H1 (cell line): ENCODE data around the gene PPM1M. TPM values are rescaled to one million over a fixed set of nuclear protein-coding genes. Genes with fewer than 3 reads are reported as not detected.

ENCODE experiments used
- CTCF ChIA-PET: fragments of 300-600 bp; sonication (Branson Sonifier 250); formaldehyde crosslinking; loops from one replicate; lab custom pipeline; 2021; ENCODE audit not compliant: partially characterized antibody; lab: Charles Lee
- POLR2A ChIA-PET: fragments of 300-600 bp; sonication (Branson Sonifier 250); formaldehyde crosslinking; loops from one replicate; lab custom pipeline; 2021; ENCODE audit warnings: inconsistent platforms; ENCODE audit not compliant: partially characterized antibody; lab: Charles Lee
- DNase-seq, 2 experiments: peaks; one replicate each; pipeline versions ENCODE4 v3.0.0 to v3.0.0-alpha.2; 2010 to 2022; ENCODE audit warnings: low spot score in 2 of 2, low read depth in 1 of 2, mixed read lengths in 1 of 2
- FAIRE-seq: peaks from 2 replicates; lab custom pipeline; 2011; peaks lifted over from hg19 to GRCh38; lab: Jason Lieb, UNC
- H2AFZ ChIP-seq: 2 replicates; pipeline ENCODE4 v1.8.1; 2012; ENCODE audit warnings: low read length, inconsistent platforms
- H2AK5ac ChIP-seq: 2 replicates; pipeline ENCODE4 v1.6.1; 2013; ENCODE audit warnings: low read depth, low read length
- H2BK120ac ChIP-seq: replicated peaks from 2 replicates; pipeline ENCODE3; 2013; ENCODE audit warnings: low read depth, low read length, inconsistent platforms
- H2BK12ac ChIP-seq: 2 replicates; pipeline ENCODE4 v1.6.1; 2013; ENCODE audit warnings: low read depth, low read length
- H2BK15ac ChIP-seq: 2 replicates; pipeline ENCODE4 v1.6.1; 2013; ENCODE audit warnings: low read length
- H2BK20ac ChIP-seq: 2 replicates; pipeline ENCODE4 v1.6.1; 2013; ENCODE audit warnings: low read length
- H2BK5ac ChIP-seq: 2 replicates; pipeline ENCODE4 v1.6.1; 2013; ENCODE audit warnings: low read depth, low read length
- H3K14ac ChIP-seq: 2 replicates; pipeline ENCODE4 v1.6.1; 2013; ENCODE audit warnings: inconsistent platforms; ENCODE audit not compliant: insufficient read length
- H3K18ac ChIP-seq: 2 replicates; pipeline ENCODE4 v1.6.1; 2013; ENCODE audit warnings: low read length; ENCODE audit errors: extremely low read depth
- H3K23ac ChIP-seq: 2 replicates; pipeline ENCODE4 v1.6.1; 2013; ENCODE audit warnings: inconsistent platforms; ENCODE audit not compliant: insufficient read length
- H3K23me2 ChIP-seq: 2 replicates; pipeline ENCODE4 v1.6.1; 2013; ENCODE audit warnings: low read depth, low read length
- H3K27ac ChIP-seq: 2 replicates; pipeline ENCODE4 v1.6.1; 2011; ENCODE audit warnings: low read depth, low read length, inconsistent platforms
- H3K27me3 ChIP-seq, 4 experiments: replicated peaks in 1 of 4; 1 replicate in 1 of 4; 2 replicates in 3 of 4; pipeline versions ENCODE4 v1.6.1 to v1.8.1; 2011 to 2013; ENCODE audit warnings: low read length in 3 of 4, mild to moderate bottlenecking in 3 of 4, inconsistent platforms in 2 of 4, mixed read lengths in 2 of 4, moderate library complexity in 1 of 4; ENCODE audit not compliant: control insufficient read depth in 3 of 4, insufficient read depth in 3 of 4; ENCODE audit errors: extremely low read depth in 1 of 4
- H3K36me3 ChIP-seq, 4 experiments: 2 replicates each; pipeline versions ENCODE4 v1.6.1 to v1.8.1; 2011 to 2013; ENCODE audit warnings: mild to moderate bottlenecking in 4 of 4, low read length in 3 of 4, moderate library complexity in 2 of 4, control low read depth in 1 of 4, inconsistent platforms in 1 of 4; ENCODE audit not compliant: insufficient read depth in 4 of 4, control insufficient read depth in 2 of 4
- H3K4ac ChIP-seq: replicated peaks from 2 replicates; pipeline ENCODE3; 2013; ENCODE audit warnings: low read length, low read depth, mixed read lengths, inconsistent platforms; ENCODE audit not compliant: insufficient read length
- H3K4me1 ChIP-seq, 4 experiments: replicated peaks in 1 of 4; 1 replicate in 1 of 4; 2 replicates in 3 of 4; pipeline versions ENCODE4 v1.6.1 to v1.8.1; 2011 to 2013; ENCODE audit warnings: low read length in 3 of 4, inconsistent platforms in 2 of 4, mixed read lengths in 1 of 4; ENCODE audit not compliant: insufficient read depth in 4 of 4, control insufficient read depth in 3 of 4
- H3K4me2 ChIP-seq, 2 experiments: 2 replicates each; pipeline versions ENCODE4 v1.6.1 to v1.8.1; 2011 to 2013; ENCODE audit warnings: low read depth in 2 of 2, low read length in 2 of 2, control low read depth in 1 of 2, inconsistent platforms in 1 of 2, mild to moderate bottlenecking in 1 of 2; ENCODE audit not compliant: insufficient read depth in 1 of 2
- H3K4me3 ChIP-seq, 4 experiments: fragments of 200-600, 300-600 bp in 1 of 4; sonication (generic), shearing (Covaris generic), sonication (Bioruptor Twin) in 1 of 4; 2 replicates each; pipeline versions ENCODE4 v1.5.1 to v1.8.1; 2011 to 2016; ENCODE audit warnings: low read length in 4 of 4, low read depth in 3 of 4, control low read depth in 2 of 4, inconsistent platforms in 2 of 4, mild to moderate bottlenecking in 2 of 4, mixed read lengths in 1 of 4, moderate library complexity in 1 of 4; ENCODE audit not compliant: insufficient read depth in 2 of 4; ENCODE audit errors: extremely low read depth in 1 of 4
- H3K56ac ChIP-seq: replicated peaks from 2 replicates; pipeline ENCODE3; 2013; ENCODE audit warnings: low read depth, mild to moderate bottlenecking, mixed read lengths, low read length, inconsistent platforms; ENCODE audit not compliant: insufficient read length
- H3K79me1 ChIP-seq: 2 replicates; pipeline ENCODE4 v1.6.1; 2013; ENCODE audit warnings: low read depth, low read length, control low read depth
- H3K79me2 ChIP-seq, 2 experiments: 2 replicates each; pipeline versions ENCODE4 v1.6.1 to v1.8.1; 2012 to 2013; ENCODE audit warnings: low read length in 2 of 2, mild to moderate bottlenecking in 2 of 2, inconsistent platforms in 1 of 2; ENCODE audit not compliant: insufficient read depth in 2 of 2, control insufficient read depth in 1 of 2
- H3K9ac ChIP-seq, 4 experiments: replicated peaks in 1 of 4; 1 replicate in 1 of 4; 2 replicates in 3 of 4; pipeline versions ENCODE4 v1.6.1 to v1.8.1; 2011 to 2013; ENCODE audit warnings: low read depth in 3 of 4, low read length in 3 of 4, control low read depth in 2 of 4, mild to moderate bottlenecking in 2 of 4, moderate library complexity in 2 of 4, inconsistent platforms in 1 of 4; ENCODE audit errors: extremely low read depth in 1 of 4
- H3K9me3 ChIP-seq, 2 experiments: 2 replicates each; pipeline versions ENCODE4 v1.6.1 to v1.8.1; 2012 to 2013; ENCODE audit warnings: mild to moderate bottlenecking in 2 of 2, moderate library complexity in 2 of 2, control low read depth in 1 of 2, inconsistent platforms in 1 of 2, low read depth in 1 of 2, low read length in 1 of 2, mixed read lengths in 1 of 2; ENCODE audit not compliant: insufficient read depth in 2 of 2
- H4K20me1 ChIP-seq, 2 experiments: replicated peaks in 1 of 2; 2 replicates each; pipeline versions ENCODE3 to v1.8.1; 2011 to 2013; ENCODE audit warnings: inconsistent platforms in 2 of 2, low read length in 2 of 2, mild to moderate bottlenecking in 1 of 2; ENCODE audit not compliant: insufficient read depth in 2 of 2, control insufficient read depth in 1 of 2
- H4K5ac ChIP-seq: 2 replicates; pipeline ENCODE4 v1.6.1; 2013; ENCODE audit warnings: low read length, low read depth, mixed read lengths, inconsistent platforms; ENCODE audit not compliant: insufficient read length
- H4K8ac ChIP-seq: 2 replicates; pipeline ENCODE4 v1.8.0; 2013; ENCODE audit warnings: mild to moderate bottlenecking, moderate library complexity, low read length, inconsistent platforms; ENCODE audit not compliant: insufficient read depth; ENCODE audit errors: extremely low read depth
- H4K91ac ChIP-seq: replicated peaks from 2 replicates; pipeline ENCODE3; 2013; ENCODE audit warnings: low read length, mixed read lengths, inconsistent platforms; ENCODE audit not compliant: insufficient read length
- BRCA1 ChIP-seq: IDR thresholded peaks from 2 replicates; pipeline ENCODE4 v1.6.1; 2012; ENCODE audit warnings: low read depth, low read length, improper control_type of control experiment
- CREB1 ChIP-seq: IDR thresholded peaks from 2 replicates; pipeline ENCODE4 v1.6.1; 2012; ENCODE audit warnings: inconsistent platforms
- GABPA ChIP-seq: IDR thresholded peaks from 2 replicates; pipeline ENCODE4 v1.6.1; 2011; ENCODE audit warnings: mild to moderate bottlenecking, low read length, moderate library complexity, borderline replicate concordance; ENCODE audit not compliant: insufficient read depth
- RAD21 ChIP-seq, 2 experiments: IDR thresholded peaks in 1 of 2; conservative IDR thresholded peaks in 1 of 2; 2 replicates each; pipeline ENCODE4 v1.6.1; 2011; ENCODE audit warnings: low read depth in 2 of 2, low read length in 2 of 2, improper control_type of control experiment in 1 of 2, inconsistent platforms in 1 of 2, mild to moderate bottlenecking in 1 of 2, moderate library complexity in 1 of 2
- RNF2 ChIP-seq: fragments of 200-900, 300-1000 bp; sonication (generic); IDR thresholded peaks from 2 replicates; pipeline ENCODE4 v1.7.1; 2016; ENCODE audit warnings: borderline replicate concordance, low read depth, mild to moderate bottlenecking, antibody characterized with exemption, low read length; ENCODE audit not compliant: poor library complexity, severe bottlenecking; ENCODE audit errors: missing control alignments
- RXRA ChIP-seq: IDR thresholded peaks from 2 replicates; pipeline ENCODE4 v1.6.1; 2011; ENCODE audit warnings: low read depth, mild to moderate bottlenecking, low read length, moderate library complexity; ENCODE audit not compliant: insufficient read depth
- SIX5 ChIP-seq: IDR thresholded peaks from 2 replicates; pipeline ENCODE4 v1.6.1; 2011; ENCODE audit warnings: mild to moderate bottlenecking, low read depth, low read length
- TAF1 ChIP-seq: IDR thresholded peaks from 2 replicates; pipeline ENCODE4 v1.6.1; 2011; ENCODE audit warnings: mild to moderate bottlenecking, low read depth, low read length
- TAF7 ChIP-seq: optimal IDR thresholded peaks from 2 replicates; pipeline ENCODE3; 2011; ENCODE audit warnings: low read depth, mild to moderate bottlenecking, inconsistent platforms, low read length, moderate library complexity, borderline replicate concordance
- WGBS, 2 experiments: shearing (Covaris generic) in 1 of 2; methylation state at CpG; one replicate each; pipeline versions ENCODE4 v1.1.6 to v1.1.7; 2013 to 2015; ENCODE audit warnings: low lambda C conversion rate in 2 of 2, mixed read lengths in 2 of 2, inconsistent platforms in 1 of 2, low coverage in 1 of 2, missing lambda C conversion rate in 1 of 2; ENCODE audit not compliant: insufficient replicate concordance in 2 of 2, insufficient coverage in 1 of 2, insufficient read length in 1 of 2; ENCODE audit errors: extremely low coverage in 1 of 2, missing lambda C conversion rate in 1 of 2; 5-methylcytosine and 5-hydroxymethylcytosine counted together
- polyA plus RNA-seq, 7 experiments: library from polyadenylated mRNA; depleted of rRNA in 3 of 7; stranded (reverse) in 5 of 7; unstranded in 2 of 7; fragments of >200 nt in 5 of 7; fragments of 200-250 nt in 2 of 7; gene quantifications; 1 replicate in 5 of 7; 2 replicates in 1 of 7; 4 replicates in 1 of 7; pipeline versions ENCODE4 v1.2.1 to v1.2.3, GENCODE V29; 2011 to 2013; ENCODE audit warnings: missing spikeins in 2 of 7, mixed read lengths in 2 of 7
- total RNA-seq: library from RNA; stranded (reverse); fragmentation: NEBNext Ultra II Directional; extraction: Animal tissue kit (Norgen Biotek cat#: 25700); gene quantifications from 2 replicates; pipeline ENCODE4 v1.2.1, GENCODE V29; 2021

Gene PPM1M
- total and polyA plus RNA-seq, 2 of the 8 experiments (the other 6 are each of a cell fraction or from before 2014, with no cell fraction given): 5.2 to 6.3 TPM

- peaks cover 14% of the 10 kb centered on the region for H3K23me2 ChIP-seq
- H4K5ac ChIP-seq: no peak overlapping the region
- DNase-seq (no peak), FAIRE-seq (no peak)
- H3K4me3 ChIP-seq: no peak overlapping the region
- no peak overlapping the region for H3K4ac ChIP-seq
- H2BK12ac ChIP-seq: no peak overlapping the region
- H3K4me1 ChIP-seq: peaks cover 15 to 44% (median 32%) of the 10 kb centered on the region in 4 experiments
- no peak overlapping the region for H2AFZ ChIP-seq
- no peak overlapping the region; the same call in 1 of the 2 replicates for H3K27ac ChIP-seq
- 89% methylated on average over 4 of the region's 4 CpGs; no CpG with 5 or more reads in 1 of the 2 experiments for WGBS, 2 experiments
- peaks cover 0 to 9% of the 10 kb centered on the region in 2 experiments; a peak in 2 of 4 replicates for H3K79me2 ChIP-seq
- no peak overlapping the region; the same call in 1 of the 2 replicates for H2AK5ac ChIP-seq
- H2BK5ac ChIP-seq: peak overlapping the region; percentile 72; the same call in 1 of the 2 replicates
- H3K4me2 ChIP-seq: peak overlapping the region; percentile 78 to 98; a peak in 1 of 4 replicates
- H3K27me3 ChIP-seq: peaks cover 6 to 25% (median 15%) of the 10 kb centered on the region in 4 experiments; a peak in 6 of 7 replicates
- H3K18ac ChIP-seq: peak overlapping the region; percentile 26; the same call in 1 of the 2 replicates
- H3K9ac ChIP-seq: no peak overlapping the region; a peak in 1 of 7 replicates
- H2BK15ac ChIP-seq: no peak overlapping the region
- H4K91ac ChIP-seq: no peak overlapping the region
- no peak overlapping the region for H2BK120ac ChIP-seq
- CTCF ChIA-PET: interaction anchor here (0.9 to 17.7 kb wide), 6 partner anchors 9 to 144 kb away, joined by 3 to 336 read pairs (median 6); partner anchors contain the start of gene TLR9
- no peak overlapping the region for H3K56ac ChIP-seq
- no peaks in the 10 kb centered on the region for H3K9me3 ChIP-seq
- no peak overlapping the region for H2BK20ac ChIP-seq
- H3K14ac ChIP-seq: no peak overlapping the region
- H4K20me1 ChIP-seq: peaks cover 0 to 5% of the 10 kb centered on the region in 2 experiments
- H3K36me3 ChIP-seq: no peaks in the 10 kb centered on the region
- peaks cover 9% of the 10 kb centered on the region; the same call in 1 of the 2 replicates for H3K79me1 ChIP-seq
- no peak overlapping the region for H3K23ac ChIP-seq
- no peak overlapping the region for H4K8ac ChIP-seq
- POLR2A ChIA-PET: interaction anchor here (0.7 to 6.5 kb wide), 14 partner anchors 8 to 259 kb away, joined by 3 to 69 read pairs (median 4); partner anchors contain the start of genes GLYCTK, TLR9 and WDR82
- TF ChIP-seq RAD21 (IDR thresholded peaks at IDR 0.05 in 1 of 2, conservative IDR thresholded peaks at IDR 0.05 in 1 of 2; ENCODE audit: low read depth in 2 of 2, low read length in 2 of 2) (no peak), CREB1 (no peak), RNF2 (no peak), BRCA1 (no peak), TAF7 (no peak), TAF1 (no peak), SIX5 (no peak), RXRA (no peak), GABPA (no peak)
These were observed 4.6 kb upstream of the PPM1M start for GRCh38 chr3:52240886-52241370.
